ENCODE measurements around the gene TEX14.

TEX14 gene

DNA sequence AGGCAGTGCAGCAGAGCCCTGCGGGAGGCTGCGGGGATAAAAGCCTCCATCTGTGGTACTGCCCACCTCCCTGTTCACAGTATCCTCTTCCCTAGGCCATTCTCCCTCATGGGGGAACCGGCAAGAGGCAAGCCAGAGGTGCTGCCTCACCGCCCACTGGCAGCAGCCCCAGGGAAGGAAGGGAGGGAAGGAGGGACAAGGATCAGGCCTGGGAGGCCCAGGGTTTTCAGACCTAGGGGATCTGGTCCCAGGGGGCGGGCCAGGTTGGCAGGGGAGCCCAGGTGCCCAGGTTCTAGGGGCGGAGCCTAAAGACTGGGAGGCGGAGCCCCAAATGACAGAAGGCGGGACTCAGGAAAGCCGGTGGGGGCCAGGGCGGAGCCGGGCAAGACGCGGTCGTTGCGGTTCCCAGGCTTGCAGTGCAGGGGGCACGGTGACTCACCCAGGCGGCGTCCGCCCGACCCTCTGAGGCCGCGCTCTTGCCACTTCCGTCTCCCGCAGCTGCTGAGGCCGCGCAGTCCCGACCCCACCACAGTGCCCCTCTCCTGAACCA is 174.4 kb downstream of the TEX14 start:
- DNase-seq, result no peak

DNA sequence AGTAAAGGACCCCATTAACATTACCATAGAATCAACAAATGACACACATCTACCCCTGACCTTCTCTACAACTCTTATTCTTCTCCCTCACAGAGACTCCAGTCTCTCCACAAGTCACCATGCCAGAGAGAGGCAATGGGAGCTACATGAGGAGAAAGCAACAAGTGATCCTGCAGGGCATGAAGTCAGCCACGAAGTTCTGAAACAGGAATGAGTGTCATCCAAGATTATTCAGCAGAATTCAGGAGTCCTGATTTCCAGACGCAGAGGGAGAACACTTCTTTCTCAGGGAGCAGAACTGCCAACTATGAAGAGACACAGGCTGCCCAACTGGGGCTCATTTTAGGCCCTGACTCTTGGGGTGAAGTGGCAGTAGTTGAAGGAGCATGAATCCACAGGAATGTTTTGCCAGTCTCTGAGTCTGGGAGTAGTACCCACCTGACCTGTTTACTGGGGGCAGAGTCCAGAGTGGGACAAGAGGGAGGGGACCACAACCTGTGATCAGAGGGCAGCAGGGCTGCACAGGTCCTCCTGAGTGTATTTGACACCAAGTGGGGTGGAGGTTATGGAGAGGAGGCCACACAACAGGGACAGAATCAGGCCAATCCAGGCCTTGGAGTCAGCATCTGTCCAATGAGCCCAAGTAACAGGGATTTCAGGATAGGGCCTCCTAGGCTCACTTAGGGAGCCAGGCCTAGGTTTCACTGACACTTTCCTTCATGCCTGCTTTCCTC is 175.0 kb downstream of the TEX14 start:
- DNase-seq, result no peak

DNA sequence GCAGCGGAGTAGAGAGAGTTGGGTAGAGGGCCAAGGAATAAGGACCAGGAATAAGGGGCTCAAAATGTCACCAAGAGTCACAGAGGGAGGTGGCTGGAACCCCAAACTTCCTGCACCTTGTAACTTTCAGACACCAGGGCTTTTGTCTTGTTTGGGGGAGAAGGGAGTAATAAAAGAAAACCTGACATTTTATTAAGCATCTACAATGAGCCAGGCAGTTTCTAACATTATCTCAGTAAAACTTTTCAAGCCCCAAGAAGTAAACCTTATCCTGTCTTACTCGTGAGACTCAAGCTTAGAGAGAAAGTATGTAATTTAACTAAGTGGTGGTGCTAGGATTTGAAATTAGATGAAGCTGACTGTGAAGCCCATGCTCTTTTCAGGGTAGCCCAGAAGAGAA is 176.6 kb downstream of the TEX14 start:
- no peak for DNase-seq

GRCh38 chr17:58514770-58515157 is 177.1 kb downstream of the TEX14 start:
- DNase-seq, result no peak

- DNase-seq, result peak; percentile 75
Observed at GRCh38 chr17:58513965-58514769, 177.7 kb downstream of the TEX14 start, which contains the start of gene MTMR4. MTMR4 (minus strand) TSS chr17:58514638; CDS start chr17:58514407, 231 bp downstream.

GRCh38 chr17:58513267-58513964 is 178.4 kb downstream of the TEX14 start:
- DNase-seq, result no peak

DNA sequence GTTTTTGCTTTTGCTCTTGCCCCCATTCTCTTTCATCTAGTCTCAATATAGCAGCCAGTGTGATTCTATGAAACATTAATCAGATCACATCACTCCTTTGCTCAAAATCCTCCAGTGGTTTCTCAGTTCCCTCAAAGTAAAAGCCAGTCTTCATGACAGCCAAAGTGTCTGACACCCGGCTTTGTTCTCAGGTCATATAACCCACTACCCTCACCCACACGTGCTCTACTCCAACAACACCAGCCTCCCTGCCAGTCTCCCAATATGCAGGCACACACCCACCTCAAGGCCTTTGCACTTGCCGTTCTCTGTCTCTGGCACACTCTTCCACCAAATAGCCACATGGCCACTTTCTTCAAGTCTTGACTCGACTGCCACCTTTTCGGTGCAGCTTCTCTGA is 181.8 kb downstream of the TEX14 start:
- no peak for DNase-seq

DNA sequence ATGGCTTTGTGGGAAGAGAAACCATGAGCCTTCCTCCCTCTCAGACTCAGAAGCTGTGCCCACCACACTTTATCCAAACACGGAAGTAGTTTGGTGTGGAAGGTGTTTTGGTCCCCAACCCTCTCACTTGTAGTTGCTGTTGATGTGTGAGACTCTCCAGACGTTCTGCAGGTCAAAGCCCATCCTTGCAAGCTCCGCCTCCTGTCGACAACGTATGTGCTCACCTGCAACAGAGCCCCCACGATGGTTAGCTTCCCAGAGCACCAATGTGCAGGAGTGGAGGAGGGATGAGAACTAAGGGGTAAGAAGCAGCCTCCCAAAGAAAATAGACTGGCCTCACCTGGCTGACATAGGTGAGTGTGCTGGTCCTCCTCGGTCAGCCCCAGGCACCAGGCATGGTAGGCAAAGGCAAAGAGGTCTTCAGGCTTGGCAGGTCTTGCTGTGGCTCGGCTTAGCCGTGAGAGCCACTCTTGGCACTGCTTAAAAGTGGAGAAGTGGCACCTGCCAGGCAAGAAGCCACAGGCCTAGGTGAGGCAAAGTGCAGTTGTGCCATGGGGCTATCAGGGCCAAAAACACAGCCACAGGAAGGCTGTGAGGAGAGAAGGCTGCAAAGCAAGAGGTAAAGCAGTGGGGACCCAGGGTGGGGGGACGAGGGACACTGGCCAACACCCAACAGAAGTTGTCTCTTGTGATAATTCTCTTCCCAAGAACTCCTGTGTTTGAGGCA is 183.3 kb downstream of the TEX14 start:
- no peak for DNase-seq

- no peak for DNase-seq
Observed at GRCh38 chr17:58507123-58507634, 184.7 kb downstream of the TEX14 start.
